Stimulated activated naive CD8-positive, alpha-beta T cell treated with anti-CD3 and anti-CD28 coated beads, Interleukin-15, amount 100 ng/mL, for 72 hours (primary cell): Measurements from ENCODE around the gene CXADR.
"Not testable (repeated sequence)": the region's sequence is repeated elsewhere in the genome, so short reads cannot be mapped to it uniquely, and the experiment has no call there.

Source experiments
- ATAC-seq: fragments of 150-1000 bp; cut with Tn5 transposase; 2 replicates; pipeline ENCODE4 v1.10.0; 2021; ENCODE audit warnings: mild to moderate bottlenecking, moderate library complexity
- DNase-seq, 2 donors: peaks; one replicate each; pipeline ENCODE4 v3.0.0; 2021 to 2022
- H3K27ac Mint-ChIP-seq, 2 donors: one replicate each; pipeline ENCODE4 v1.8.0; 2022; ENCODE audit warnings: mild to moderate bottlenecking in 2 of 2, mixed read lengths in 2 of 2, moderate library complexity in 2 of 2
- H3K27me3 Mint-ChIP-seq: one replicate; pipeline ENCODE4 v1.8.0; 2022; ENCODE audit warnings: mixed read lengths
- H3K4me1 Mint-ChIP-seq: one replicate; pipeline ENCODE4 v1.8.0; 2022; ENCODE audit warnings: mild to moderate bottlenecking, mixed read lengths
- H3K4me3 Mint-ChIP-seq, 2 donors: one replicate each; pipeline ENCODE4 v1.8.0; 2022; ENCODE audit warnings: mild to moderate bottlenecking in 2 of 2, mixed read lengths in 2 of 2, moderate library complexity in 1 of 2
- H3K9me3 Mint-ChIP-seq, 2 donors: one replicate each; pipeline ENCODE4 v1.8.0; 2022; ENCODE audit warnings: mixed read lengths in 2 of 2

Gene CXADR

GRCh38 chr21:17492415-17493168 lies 20.3 kb upstream of the CXADR start:
- H3K9me3 Mint-ChIP-seq = no peaks in the 10 kb centered on the region
- H3K4me1 Mint-ChIP-seq = peaks cover 19% of the 10 kb centered on the region
- no peak overlapping the region for H3K4me3 Mint-ChIP-seq
- DNase-seq = no peak
- H3K27ac Mint-ChIP-seq = no peak overlapping the region
- H3K27me3 Mint-ChIP-seq = peaks cover 39% of the 10 kb centered on the region
- no peak for ATAC-seq

- Mint-ChIP-seq H3K9me3 (no peaks in the 10 kb centered on the region), H3K4me3 (no peak overlapping the region), H3K27ac (no peak overlapping the region), H3K4me1 (peaks cover 11% of the 10 kb centered on the region), H3K27me3 (peaks cover 39% of the 10 kb centered on the region)
- ATAC-seq = no peak
- no peak for DNase-seq
Measured at GRCh38 chr21:17494051-17494450, 18.8 kb upstream of the CXADR start.

- Mint-ChIP-seq H3K9me3 (no peaks in the 10 kb centered on the region), H3K27ac (no peak overlapping the region), H3K4me1 (peaks cover 11% of the 10 kb centered on the region), H3K27me3 (peaks cover 39% of the 10 kb centered on the region), H3K4me3 (no peak overlapping the region)
- DNase-seq (no peak), ATAC-seq (no peak)
Measured at GRCh38 chr21:17495680-17496079, 17.2 kb upstream of the CXADR start.

GRCh38 chr21:17497316-17497715 lies 15.5 kb upstream of the CXADR start:
- H3K4me3 Mint-ChIP-seq = no peak overlapping the region
- H3K27ac Mint-ChIP-seq = no peak overlapping the region
- H3K4me1 Mint-ChIP-seq = peaks cover 3% of the 10 kb centered on the region
- H3K27me3 Mint-ChIP-seq = peaks cover 32% of the 10 kb centered on the region
- H3K9me3 Mint-ChIP-seq = no peaks in the 10 kb centered on the region
- DNase-seq = no peak
- no peak for ATAC-seq

GRCh38 chr21:17498586-17498985 lies 14.3 kb upstream of the CXADR start:
- ATAC-seq (no peak), DNase-seq (no peak)
- Mint-ChIP-seq H3K27me3 (peaks cover 28% of the 10 kb centered on the region), H3K4me3 (no peak overlapping the region), H3K9me3 (no peaks in the 10 kb centered on the region), H3K4me1 (no peaks in the 10 kb centered on the region), H3K27ac (no peak overlapping the region)

GRCh38 chr21:17501107-17502006 lies 11.5 kb upstream of the CXADR start:
- Mint-ChIP-seq H3K27ac (no peak overlapping the region), H3K4me1 (no peaks in the 10 kb centered on the region), H3K4me3 (no peak overlapping the region), H3K9me3 (peaks cover 0 to 7% of the 10 kb centered on the region in 2 donors), H3K27me3 (peaks cover 4% of the 10 kb centered on the region)
- ATAC-seq (no peak), DNase-seq (no peak)

- not testable (repeated sequence) for H3K27ac Mint-ChIP-seq, DNase-seq, ATAC-seq, H3K4me3 Mint-ChIP-seq, H3K9me3 Mint-ChIP-seq, H3K4me1 Mint-ChIP-seq, H3K27me3 Mint-ChIP-seq
Measured at GRCh38 chr21:17502985-17503384, 9.9 kb upstream of the CXADR start.

GRCh38 chr21:17506951-17507350 lies 5.9 kb upstream of the CXADR start:
- H3K27me3 Mint-ChIP-seq = peaks cover 17% of the 10 kb centered on the region
- peaks cover 0 to 7% of the 10 kb centered on the region in 2 donors for H3K9me3 Mint-ChIP-seq
- ATAC-seq = no peak
- no peak for DNase-seq
- H3K4me1 Mint-ChIP-seq = peaks cover 3% of the 10 kb centered on the region
- H3K4me3 Mint-ChIP-seq = no peak overlapping the region
- no peak overlapping the region for H3K27ac Mint-ChIP-seq

GRCh38 chr21:17507591-17507990 lies 5.3 kb upstream of the CXADR start:
- ATAC-seq = no peak
- H3K27ac Mint-ChIP-seq = no peak overlapping the region
- peaks cover 0 to 7% of the 10 kb centered on the region in 2 donors for H3K9me3 Mint-ChIP-seq
- H3K27me3 Mint-ChIP-seq = peaks cover 23% of the 10 kb centered on the region
- DNase-seq = no peak
- peaks cover 9% of the 10 kb centered on the region for H3K4me1 Mint-ChIP-seq
- no peak overlapping the region for H3K4me3 Mint-ChIP-seq

- H3K4me3 Mint-ChIP-seq = peak overlapping the region; percentile 82 to 86
- ATAC-seq (peak; percentile 62), DNase-seq (peak; percentile 17 to 40)
- peaks cover 27% of the 10 kb centered on the region for H3K4me1 Mint-ChIP-seq
- H3K27ac Mint-ChIP-seq = peak overlapping the region in 1 of 2 donors; percentile 65
- H3K27me3 Mint-ChIP-seq = peaks cover 54% of the 10 kb centered on the region
- no peaks in the 10 kb centered on the region for H3K9me3 Mint-ChIP-seq
Measured at GRCh38 chr21:17513214-17514123, 626 bp downstream of the CXADR start.

GRCh38 chr21:17514124-17514845 lies 1.4 kb downstream of the CXADR start:
- Mint-ChIP-seq H3K27me3 (peaks cover 54% of the 10 kb centered on the region), H3K9me3 (no peaks in the 10 kb centered on the region), H3K27ac (no peak overlapping the region), H3K4me3 (peak overlapping the region; percentile 82 to 86), H3K4me1 (peaks cover 27% of the 10 kb centered on the region)
- ATAC-seq = no peak
- no peak for DNase-seq

- not testable (repeated sequence) for H3K27ac Mint-ChIP-seq, H3K9me3 Mint-ChIP-seq, DNase-seq, H3K4me3 Mint-ChIP-seq, ATAC-seq
- H3K27me3 Mint-ChIP-seq = peaks cover 37% of the 10 kb centered on the region
- peaks cover 24% of the 10 kb centered on the region for H3K4me1 Mint-ChIP-seq
Measured at GRCh38 chr21:17517008-17517407, 4.2 kb downstream of the CXADR start.

GRCh38 chr21:17519208-17519738 lies 6.4 kb downstream of the CXADR start:
- ATAC-seq = no peak
- peaks cover 9% of the 10 kb centered on the region for H3K4me1 Mint-ChIP-seq
- no peak for DNase-seq
- H3K27me3 Mint-ChIP-seq = peaks cover 24% of the 10 kb centered on the region
- no peak overlapping the region for H3K4me3 Mint-ChIP-seq
- no peak overlapping the region for H3K27ac Mint-ChIP-seq
- no peaks in the 10 kb centered on the region for H3K9me3 Mint-ChIP-seq

- DNase-seq (no peak), ATAC-seq (no peak)
- Mint-ChIP-seq H3K9me3 (no peaks in the 10 kb centered on the region), H3K4me1 (peaks cover 1% of the 10 kb centered on the region), H3K4me3 (no peak overlapping the region), H3K27me3 (peaks cover 16% of the 10 kb centered on the region), H3K27ac (no peak overlapping the region)
Measured at GRCh38 chr21:17519965-17520609, 7.2 kb downstream of the CXADR start.
